Measurements from ENCODE around the gene SLIT3. TPM values are rescaled to one million over a fixed set of nuclear protein-coding genes. Genes with fewer than 3 reads are reported as not detected.

Gene SLIT3
- total and polyA plus RNA-seq, 2 donors from 2014 or later: 14.5 to 54.1 TPM

- Histone ChIP-seq H3K4me3 (ENCODE audit: low read length in 3 of 3) (no peak overlapping the region), H3K27me3 (ENCODE audit: control insufficient read depth, insufficient read depth, low read length) (no peaks in the 10 kb centered on the region), H3K27ac (ENCODE audit: low read depth in 2 of 2, low read length in 2 of 2) (no peak overlapping the region), H3K9me3 (ENCODE audit: control insufficient read depth in 2 of 3, insufficient read depth in 1 of 3, low read length in 3 of 3) (no peaks in the 10 kb centered on the region), H3K9ac (ENCODE audit: low read length in 3 of 3) (no peak overlapping the region), H3K4me1 (ENCODE audit: control insufficient read depth in 2 of 3, insufficient read depth in 2 of 3, low read depth in 1 of 3, low read length in 3 of 3) (no peaks in the 10 kb centered on the region), H3K36me3 (ENCODE audit: control insufficient read depth in 2 of 3, insufficient read depth in 3 of 3, low read length in 3 of 3) (no peaks in the 10 kb centered on the region)
- intact Hi-C loops (cut with DNase I): no loop called here
- TF ChIP-seq CTCF (IDR thresholded peaks at IDR 0.05; ENCODE audit: borderline replicate concordance, extremely low read depth, insufficient read depth): no peak
- no peak for DNase-seq
- no peak for FAIRE-seq
Observed at GRCh38 chr5:168808051-168808616, 492.8 kb downstream of the SLIT3 start.

GRCh38 chr5:168807287-168807686 is 493.7 kb downstream of the SLIT3 start:
- no peaks in the 10 kb centered on the region for H3K9me3 ChIP-seq (ENCODE audit: control insufficient read depth in 2 of 3, insufficient read depth in 1 of 3, low read length in 3 of 3)
- TF ChIP-seq CTCF (IDR thresholded peaks at IDR 0.05; ENCODE audit: borderline replicate concordance, extremely low read depth, insufficient read depth): no peak
- no peak overlapping the region for H3K4me3 ChIP-seq (ENCODE audit: low read length in 3 of 3)
- no peak overlapping the region for H3K9ac ChIP-seq (ENCODE audit: low read length in 3 of 3)
- FAIRE-seq: no peak
- intact Hi-C loops (cut with DNase I): no loop called here
- no peaks in the 10 kb centered on the region for H3K4me1 ChIP-seq (ENCODE audit: control insufficient read depth in 2 of 3, insufficient read depth in 2 of 3, low read depth in 1 of 3, low read length in 3 of 3)
- no peaks in the 10 kb centered on the region for H3K27me3 ChIP-seq (ENCODE audit: control insufficient read depth, insufficient read depth, low read length)
- no peaks in the 10 kb centered on the region for H3K36me3 ChIP-seq (ENCODE audit: control insufficient read depth in 2 of 3, insufficient read depth in 3 of 3, low read length in 3 of 3)
- no peak overlapping the region for H3K27ac ChIP-seq (ENCODE audit: low read depth in 2 of 2, low read length in 2 of 2)
- DNase-seq: no peak

GRCh38 chr5:168803541-168803940 is 497.4 kb downstream of the SLIT3 start:
- Histone ChIP-seq H3K9me3 (ENCODE audit: control insufficient read depth in 2 of 3, insufficient read depth in 1 of 3, low read length in 3 of 3) (no peaks in the 10 kb centered on the region), H3K27me3 (ENCODE audit: control insufficient read depth, insufficient read depth, low read length) (no peaks in the 10 kb centered on the region), H3K36me3 (ENCODE audit: control insufficient read depth in 2 of 3, insufficient read depth in 3 of 3, low read length in 3 of 3) (no peaks in the 10 kb centered on the region), H3K4me1 (ENCODE audit: control insufficient read depth in 2 of 3, insufficient read depth in 2 of 3, low read depth in 1 of 3, low read length in 3 of 3) (no peaks in the 10 kb centered on the region), H3K9ac (ENCODE audit: low read length in 3 of 3) (no peak overlapping the region), H3K27ac (ENCODE audit: low read depth in 2 of 2, low read length in 2 of 2) (no peak overlapping the region), H3K4me3 (ENCODE audit: low read length in 3 of 3) (no peak overlapping the region)
- FAIRE-seq (no peak), DNase-seq (no peak)
- intact Hi-C loops (cut with DNase I): no loop called here
- no peak for TF ChIP-seq CTCF (IDR thresholded peaks at IDR 0.05; ENCODE audit: borderline replicate concordance, extremely low read depth, insufficient read depth)

- no peak for DNase-seq
- no peak for FAIRE-seq
- intact Hi-C loops (cut with DNase I): no loop called here
- H3K36me3 ChIP-seq (ENCODE audit: control insufficient read depth in 2 of 3, insufficient read depth in 3 of 3, low read length in 3 of 3): no peaks in the 10 kb centered on the region
- H3K4me3 ChIP-seq (ENCODE audit: low read length in 3 of 3): no peak overlapping the region
- H3K9me3 ChIP-seq (ENCODE audit: control insufficient read depth in 2 of 3, insufficient read depth in 1 of 3, low read length in 3 of 3): no peaks in the 10 kb centered on the region
- H3K27ac ChIP-seq (ENCODE audit: low read depth in 2 of 2, low read length in 2 of 2): no peak overlapping the region
- H3K27me3 ChIP-seq (ENCODE audit: control insufficient read depth, insufficient read depth, low read length): no peaks in the 10 kb centered on the region
- no peak overlapping the region for H3K9ac ChIP-seq (ENCODE audit: low read length in 3 of 3)
- no peaks in the 10 kb centered on the region for H3K4me1 ChIP-seq (ENCODE audit: control insufficient read depth in 2 of 3, insufficient read depth in 2 of 3, low read depth in 1 of 3, low read length in 3 of 3)
- no peak for TF ChIP-seq CTCF (IDR thresholded peaks at IDR 0.05; ENCODE audit: borderline replicate concordance, extremely low read depth, insufficient read depth)
Observed at GRCh38 chr5:168802337-168802736, 498.6 kb downstream of the SLIT3 start.
